Measurements from ENCODE around the gene ACAP3.

ACAP3 gene

DNA sequence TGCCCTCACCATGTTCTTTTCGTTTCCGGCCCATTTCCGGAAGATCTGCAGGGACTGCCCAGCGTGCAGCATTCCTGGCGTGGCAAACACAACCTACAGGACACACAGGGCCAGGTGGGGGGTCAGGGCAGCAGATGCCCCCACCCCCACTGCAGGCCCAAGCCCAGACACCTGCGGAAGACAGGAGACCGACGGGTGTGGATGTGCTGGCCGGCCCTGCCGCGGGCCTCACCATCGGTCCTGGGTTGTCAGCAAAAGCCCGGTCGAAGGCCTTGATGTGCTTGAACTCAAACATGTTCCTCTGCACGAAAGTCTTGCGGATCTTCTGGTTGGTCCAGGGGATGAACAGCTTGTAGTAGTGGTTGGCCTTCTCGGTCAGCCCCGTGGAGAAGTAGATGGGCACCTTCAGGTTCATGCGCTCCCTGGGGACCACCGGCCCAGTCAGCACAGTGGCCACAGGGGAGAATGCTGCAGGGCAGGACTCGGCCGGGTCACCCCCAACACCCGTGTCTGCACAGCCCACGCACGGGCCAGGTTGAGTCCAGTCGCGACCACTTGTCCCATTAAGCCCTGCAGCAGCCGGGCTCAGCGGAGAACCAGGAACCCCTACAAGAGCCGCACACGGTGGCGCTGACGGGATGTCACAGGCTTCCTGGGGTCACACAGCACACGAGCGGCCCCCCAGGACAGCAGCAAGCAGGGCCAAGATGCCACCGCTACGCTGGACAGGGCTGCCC lies 5.9 kb upstream of the ACAP3 start:
- no peak for DNase-seq

- no peak for DNase-seq
Observed at GRCh38 chr1:1312450-1313314, 5.0 kb upstream of the ACAP3 start.

DNA sequence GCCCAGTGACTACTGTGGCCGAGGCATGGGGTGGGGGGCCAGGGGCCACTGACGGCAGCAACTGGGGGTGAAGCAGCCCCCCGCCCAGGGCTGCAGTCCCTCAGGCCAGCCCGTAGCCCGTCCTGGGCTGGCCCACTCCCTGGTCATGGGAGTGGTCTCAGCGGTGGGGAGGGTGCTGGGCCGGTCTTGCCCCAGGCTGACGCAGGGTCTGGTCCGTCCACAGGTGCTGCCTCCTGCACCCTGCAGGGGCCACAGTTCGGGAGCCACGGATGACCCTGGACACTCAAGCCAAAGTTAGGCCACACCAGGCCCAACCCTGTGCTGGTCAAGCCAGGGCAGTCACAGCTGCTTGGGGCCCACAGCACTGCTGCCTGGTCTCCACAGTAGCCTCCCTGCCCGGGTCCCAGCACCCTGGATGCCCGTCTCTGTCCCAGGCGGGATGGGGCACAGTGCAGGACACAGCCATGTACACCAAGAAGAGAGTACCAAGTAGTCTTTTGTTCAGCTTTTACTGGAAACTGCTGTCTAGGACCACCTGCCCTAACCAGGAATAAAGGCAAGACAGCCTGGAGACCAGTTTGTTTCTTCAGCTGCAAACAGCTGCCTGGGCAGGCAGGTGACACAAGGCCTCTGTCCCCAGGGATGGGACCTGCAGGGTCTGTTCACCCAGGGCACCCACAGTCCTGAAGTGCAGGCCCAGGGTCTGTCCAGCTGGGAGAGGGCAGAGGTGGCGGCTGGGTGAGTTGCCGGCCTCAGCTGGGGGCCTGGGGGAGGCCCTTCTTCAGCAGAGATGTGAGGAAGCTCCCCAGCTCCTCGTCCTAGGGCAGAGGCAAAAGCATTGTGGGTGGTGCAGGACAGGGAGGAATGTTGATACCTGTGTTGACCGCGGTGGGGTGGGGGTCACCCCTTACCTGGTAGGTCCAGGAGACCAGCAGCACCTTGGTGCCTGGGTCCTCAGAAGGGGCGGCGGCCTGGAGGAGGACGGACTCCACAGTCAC lies 3.7 kb upstream of the ACAP3 start:
- no peak for DNase-seq

DNA sequence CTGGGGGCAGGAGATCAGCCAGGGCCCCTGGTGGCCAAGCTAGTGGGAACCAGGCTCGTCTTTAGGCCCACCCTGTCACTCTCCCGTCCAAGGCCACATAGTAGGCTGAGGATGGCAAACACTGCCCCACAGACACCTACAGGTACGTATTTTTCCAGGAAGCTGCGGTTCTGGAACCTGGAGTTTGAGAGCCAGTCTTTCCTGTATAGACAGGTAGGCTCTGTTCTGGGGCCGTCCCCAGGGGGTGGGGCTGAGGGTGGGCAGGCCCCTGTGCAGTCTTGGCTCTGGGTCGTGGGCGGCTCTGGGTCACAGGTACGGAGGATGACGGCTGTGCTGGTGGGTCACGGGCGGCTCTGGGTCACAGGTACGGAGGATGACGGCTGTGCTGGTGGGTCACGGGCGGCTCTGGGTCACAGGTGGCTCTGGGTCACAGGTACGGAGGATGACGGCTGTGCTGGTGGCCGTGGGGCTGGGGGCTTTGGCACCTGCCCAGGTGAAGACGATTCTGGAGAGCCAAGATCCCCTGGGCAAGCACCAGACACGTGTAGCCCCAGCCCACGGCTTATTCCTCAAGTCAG lies 2.8 kb upstream of the ACAP3 start:
- DNase-seq, result no peak

GRCh38 chr1:1310109-1310385 lies 2.3 kb upstream of the ACAP3 start:
- no peak for DNase-seq

DNA sequence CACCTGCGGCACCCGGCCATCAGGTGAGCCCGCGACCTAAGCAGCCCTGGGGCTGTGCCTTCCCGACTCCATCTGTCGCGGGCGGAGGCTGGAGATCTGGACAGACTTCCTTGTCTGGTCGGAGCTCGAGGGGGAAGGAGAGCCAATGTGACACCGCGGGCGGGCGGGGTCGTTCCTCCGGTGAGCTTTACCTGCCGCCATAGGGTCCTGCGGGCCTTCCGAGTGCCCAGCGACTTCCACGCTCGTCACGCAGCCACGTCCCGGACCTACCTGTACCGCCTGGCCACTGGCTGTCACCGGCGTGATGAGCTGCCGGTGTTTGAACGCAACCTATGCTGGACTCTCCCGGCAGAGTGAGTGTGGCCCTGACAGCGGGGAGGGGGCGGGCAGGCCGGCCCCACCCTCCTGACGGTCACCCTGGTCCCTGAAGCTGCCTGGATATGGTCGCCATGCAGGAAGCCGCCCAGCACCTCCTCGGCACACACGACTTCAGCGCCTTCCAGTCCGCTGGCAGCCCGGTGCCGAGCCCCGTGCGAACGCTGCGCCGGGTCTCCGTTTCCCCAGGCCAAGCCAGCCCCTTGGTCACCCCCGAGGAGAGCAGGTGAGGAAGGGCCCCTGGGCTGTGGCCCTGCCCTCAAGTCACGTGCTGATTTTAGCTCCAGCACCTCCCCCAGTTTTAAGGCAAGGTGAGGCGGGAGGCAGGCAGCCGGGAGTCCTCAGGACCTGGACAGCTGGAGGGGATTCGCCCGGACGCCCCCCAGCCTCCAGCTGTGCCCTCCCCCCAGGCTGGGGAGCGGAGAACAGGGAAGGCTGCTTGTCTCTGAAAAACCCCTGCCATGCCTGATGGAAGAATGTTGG lies 1.8 kb upstream of the ACAP3 start:
- DNase-seq, result peak; percentile 22

DNA sequence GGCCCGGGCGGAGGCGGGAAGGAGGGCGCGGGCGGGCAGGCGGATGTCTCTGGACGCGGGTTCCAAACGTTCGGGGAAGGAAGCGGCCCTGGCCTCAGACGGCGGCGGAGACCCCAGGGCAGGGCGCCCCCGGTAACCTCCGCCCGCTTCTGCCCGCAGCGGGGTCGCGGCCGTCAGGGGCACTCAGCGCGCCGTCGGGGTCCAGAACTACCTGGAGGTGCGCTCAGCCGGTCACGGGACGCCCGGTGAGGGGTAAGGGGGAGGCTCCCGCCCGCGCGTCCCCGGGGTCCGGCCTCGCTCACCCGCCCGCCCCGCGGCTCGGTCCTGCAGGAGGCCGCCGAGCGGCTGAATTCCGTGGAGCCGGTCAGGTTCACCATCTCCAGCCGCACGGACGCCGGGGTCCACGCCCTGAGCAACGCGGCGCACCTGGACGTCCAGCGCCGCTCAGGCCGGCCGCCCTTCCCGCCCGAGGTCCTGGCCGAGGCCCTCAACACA lies 1.1 kb upstream of the ACAP3 start:
- DNase-seq, result no peak

- no peak for DNase-seq
Observed at GRCh38 chr1:1307261-1307922, 338 bp downstream of the ACAP3 start.

GRCh38 chr1:1306661-1307260 lies 969 bp downstream of the ACAP3 start:
- peak; percentile 54 for DNase-seq

DNA sequence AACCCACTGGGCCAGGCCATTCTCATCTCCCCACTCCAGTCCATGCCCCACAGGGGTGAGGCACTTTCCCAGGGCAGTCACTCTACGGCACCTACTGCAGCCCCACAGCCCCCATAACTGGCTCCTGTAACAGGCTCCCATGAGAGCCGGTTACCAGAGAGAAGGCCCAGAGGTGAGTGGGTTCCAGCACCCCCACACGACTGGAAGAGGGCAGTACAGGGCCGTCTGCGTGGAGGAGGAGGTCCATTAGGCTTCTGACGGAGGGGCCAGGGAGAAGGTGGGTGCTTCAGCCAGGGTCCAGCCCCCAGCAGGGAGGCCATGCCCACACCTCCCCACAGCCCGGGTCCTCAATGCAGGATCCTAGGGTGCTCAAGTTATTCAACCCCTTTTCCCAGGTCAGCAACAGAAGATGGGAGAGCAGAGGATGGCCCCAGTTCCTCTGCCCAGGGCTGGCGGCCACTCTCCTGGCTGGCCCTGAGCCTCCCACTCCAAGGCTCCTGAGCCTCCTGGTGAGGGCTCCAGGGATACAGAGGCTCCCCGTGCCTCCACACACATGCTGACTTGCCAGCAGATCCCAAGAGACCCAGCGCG lies 1.6 kb downstream of the ACAP3 start:
- peak; percentile 61 for DNase-seq

DNA sequence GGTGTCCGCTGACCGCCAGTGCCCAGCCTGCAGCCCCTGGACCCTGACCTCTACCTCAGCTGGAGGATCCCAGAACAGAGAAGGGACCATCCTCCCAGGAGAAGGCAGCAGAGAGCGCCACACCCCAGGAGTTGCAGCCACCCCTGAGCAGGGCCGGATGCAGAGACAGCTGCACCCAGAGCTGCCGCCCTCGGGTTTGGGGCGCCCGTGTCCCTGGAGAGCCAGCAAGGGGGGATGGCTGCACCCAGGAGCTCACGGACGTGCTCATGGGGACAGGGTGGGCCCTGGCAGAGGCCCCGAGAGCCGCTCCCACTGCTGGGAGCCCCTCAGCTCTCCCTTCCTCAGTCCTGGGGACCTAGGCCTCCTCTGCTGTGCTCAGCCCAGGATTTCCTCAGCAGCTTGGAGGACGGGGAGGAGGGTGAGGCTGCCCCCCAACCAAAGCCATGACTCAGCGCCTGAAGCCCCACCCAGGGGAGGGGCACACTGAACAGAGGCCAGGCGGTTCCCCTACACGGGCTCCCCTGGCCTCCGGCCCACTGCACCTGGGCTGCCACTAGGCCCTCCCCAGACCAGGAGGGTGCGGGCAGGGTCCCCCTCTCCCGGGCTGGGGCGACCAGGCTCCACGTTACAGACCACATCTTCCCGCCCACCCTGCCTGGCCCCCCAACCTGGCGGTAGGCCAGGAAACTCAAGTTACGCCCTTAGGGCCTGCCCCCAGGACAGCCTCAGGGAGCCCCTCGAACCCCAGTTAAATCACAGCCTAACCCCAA lies 2.2 kb downstream of the ACAP3 start:
- peak; percentile 85 for DNase-seq

DNA sequence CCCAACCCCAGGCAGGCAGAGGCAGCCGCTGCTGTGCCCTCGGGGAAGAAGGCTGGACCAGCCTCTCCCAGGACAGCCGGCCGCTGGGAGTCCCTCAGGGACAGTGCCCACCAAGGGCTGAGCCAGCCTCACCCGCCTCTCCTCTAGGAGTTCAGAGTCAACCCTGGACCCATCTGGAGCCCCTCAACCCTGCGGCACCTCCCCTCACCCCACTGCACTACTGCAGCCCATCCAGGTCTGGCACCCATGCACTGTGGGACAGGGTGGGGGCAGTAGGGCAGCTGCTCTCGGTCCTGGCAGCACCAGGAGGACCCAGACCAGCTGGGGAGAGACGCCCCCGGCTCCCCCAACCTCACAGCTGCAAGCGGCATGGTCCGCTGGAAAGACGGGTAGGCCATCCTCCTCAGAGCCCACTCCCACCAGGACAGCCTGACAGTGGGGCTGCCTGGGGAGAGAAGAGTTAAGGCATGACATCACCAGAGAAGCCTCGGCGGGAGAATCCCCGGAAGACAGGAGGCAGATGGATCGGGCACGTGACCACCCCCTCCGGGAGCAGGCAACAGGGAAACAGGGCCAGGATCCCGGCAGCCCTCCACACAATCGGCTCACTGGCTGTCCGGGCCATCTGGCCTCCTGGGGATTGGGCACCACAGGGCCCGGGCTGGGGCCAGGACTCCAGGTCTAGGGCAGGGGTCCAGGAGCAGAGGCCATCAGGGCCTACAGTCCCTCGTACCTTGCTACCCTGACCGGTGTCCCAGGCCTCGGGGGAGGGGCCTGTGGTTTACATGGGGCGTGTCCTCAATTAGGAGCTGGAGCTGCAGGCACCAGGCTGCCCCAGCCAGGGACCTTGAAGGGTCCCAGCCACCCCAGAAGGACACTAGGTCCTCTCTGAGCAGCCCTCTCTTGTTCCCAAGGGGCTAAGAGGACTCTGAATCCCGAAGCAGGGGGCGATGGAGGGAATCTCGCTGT lies 3.1 kb downstream of the ACAP3 start:
- peak; percentile 96 for DNase-seq

DNA sequence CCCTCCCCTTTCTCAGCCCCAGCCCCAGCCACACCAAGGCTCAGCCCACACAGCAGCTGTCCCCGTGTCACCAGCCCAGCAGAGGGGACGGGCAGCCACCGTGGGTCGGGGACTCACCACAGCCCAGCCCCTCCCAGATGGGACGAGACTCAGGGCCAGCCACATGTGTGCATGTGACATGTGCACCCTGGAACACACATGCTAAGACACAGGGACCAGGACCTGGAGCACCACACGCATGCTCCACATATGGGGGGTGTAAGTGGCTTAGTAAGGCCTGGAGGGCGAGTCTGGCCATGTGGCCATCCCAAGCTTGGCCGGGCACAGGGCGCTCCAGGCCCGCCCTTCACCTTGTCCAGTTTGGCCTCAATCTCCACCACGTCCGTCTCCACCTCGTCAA lies 4.0 kb downstream of the ACAP3 start:
- DNase-seq, result no peak

GRCh38 chr1:1302951-1303509 lies 4.7 kb downstream of the ACAP3 start:
- peak; percentile 46 for DNase-seq

DNA sequence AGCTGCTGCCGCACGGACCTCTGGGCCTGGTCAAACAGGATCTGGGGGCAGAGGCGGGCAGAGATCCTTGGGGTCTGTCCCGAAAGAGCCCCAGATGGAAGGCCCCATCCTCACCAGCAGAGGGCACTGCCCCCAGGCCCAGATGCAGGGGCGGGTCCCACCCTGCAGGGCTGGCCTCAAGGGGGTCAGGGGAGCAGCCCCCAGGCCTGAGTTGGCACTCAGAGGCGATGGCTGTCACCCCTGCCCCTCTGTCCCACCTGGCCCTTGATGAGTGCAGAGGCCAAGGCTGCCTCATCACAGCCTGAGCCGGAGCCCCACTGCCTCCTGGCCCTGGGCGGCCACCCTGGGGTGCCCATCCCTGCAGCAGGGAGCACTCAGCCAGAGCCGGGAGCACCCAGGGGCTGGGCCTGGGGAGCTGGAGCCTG lies 5.7 kb downstream of the ACAP3 start:
- DNase-seq, result no peak

GRCh38 chr1:1300352-1300739 lies 7.4 kb downstream of the ACAP3 start:
- DNase-seq, result no peak

GRCh38 chr1:1299686-1300351 lies 7.9 kb downstream of the ACAP3 start:
- peak; percentile 49 for DNase-seq
